ENCODE results near the gene MTMR3. TPM values are rescaled to one million over a fixed set of nuclear protein-coding genes. Genes with fewer than 3 reads are reported as not detected.
A peak's percentile ranks its signal among the peaks of the same experiment; 100 is the strongest.

Gene MTMR3
- total and polyA plus RNA-seq, 11 donors = 9.6 to 44.8 (median 34.6) TPM

- DNase-seq (peak in 2 of 5 donors; percentile 39 to 52), ATAC-seq (peak in 3 of 4 donors; percentile 29 to 60 (median 49))
- TF ChIP-seq, protein P1, sequence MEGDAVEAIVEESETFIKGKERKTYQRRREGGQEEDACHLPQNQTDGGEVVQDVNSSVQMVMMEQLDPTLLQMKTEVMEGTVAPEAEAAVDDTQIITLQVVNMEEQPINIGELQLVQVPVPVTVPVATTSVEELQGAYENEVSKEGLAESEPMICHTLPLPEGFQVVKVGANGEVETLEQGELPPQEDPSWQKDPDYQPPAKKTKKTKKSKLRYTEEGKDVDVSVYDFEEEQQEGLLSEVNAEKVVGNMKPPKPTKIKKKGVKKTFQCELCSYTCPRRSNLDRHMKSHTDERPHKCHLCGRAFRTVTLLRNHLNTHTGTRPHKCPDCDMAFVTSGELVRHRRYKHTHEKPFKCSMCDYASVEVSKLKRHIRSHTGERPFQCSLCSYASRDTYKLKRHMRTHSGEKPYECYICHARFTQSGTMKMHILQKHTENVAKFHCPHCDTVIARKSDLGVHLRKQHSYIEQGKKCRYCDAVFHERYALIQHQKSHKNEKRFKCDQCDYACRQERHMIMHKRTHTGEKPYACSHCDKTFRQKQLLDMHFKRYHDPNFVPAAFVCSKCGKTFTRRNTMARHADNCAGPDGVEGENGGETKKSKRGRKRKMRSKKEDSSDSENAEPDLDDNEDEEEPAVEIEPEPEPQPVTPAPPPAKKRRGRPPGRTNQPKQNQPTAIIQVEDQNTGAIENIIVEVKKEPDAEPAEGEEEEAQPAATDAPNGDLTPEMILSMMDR (IDR thresholded peaks at IDR 0.05) = no peak
- no peak for TF ChIP-seq POLR2A (IDR thresholded peaks at IDR 0.05)
- WGBS, 4 donors = 41 to 56% (median 49%) methylated on average over 4 of the region's 4 CpGs
- Histone ChIP-seq H3K27me3 (no peaks in the 10 kb centered on the region), H3K4me1 (peaks cover 6 to 67% (median 47%) of the 10 kb centered on the region in 12 donors), H3K9me3 (peaks cover 0 to 4% (median 0%) of the 10 kb centered on the region in 12 donors), H3K36me3 (no peaks in the 10 kb centered on the region), H3K27ac (no peak overlapping the region), H3K4me3 (no peak overlapping the region)
- intact Hi-C loops (cut with DNase I) = no loop called here
Observed at GRCh38 chr22:29917052-29917902, 34.3 kb downstream of the MTMR3 start.

- intact Hi-C loops (cut with DNase I) = no loop called here
- H3K27ac ChIP-seq = no peak overlapping the region
- no peak for DNase-seq
- peaks cover 0 to 26% (median 5%) of the 10 kb centered on the region in 12 donors for H3K4me1 ChIP-seq
- H3K9me3 ChIP-seq = peaks cover 0 to 23% (median 0%) of the 10 kb centered on the region in 12 donors
- TF ChIP-seq, protein P1 (IDR thresholded peaks at IDR 0.05) = no peak
- no peak for TF ChIP-seq POLR2A (IDR thresholded peaks at IDR 0.05)
- no peaks in the 10 kb centered on the region for H3K27me3 ChIP-seq
- no peaks in the 10 kb centered on the region for H3K36me3 ChIP-seq
- 96 to 99% (median 98%) methylated on average over 3 of the region's 3 CpGs for WGBS, 4 donors
- no peak overlapping the region for H3K4me3 ChIP-seq
- no peak for ATAC-seq
Observed at GRCh38 chr22:29925402-29925801, 42.4 kb downstream of the MTMR3 start.

DNA sequence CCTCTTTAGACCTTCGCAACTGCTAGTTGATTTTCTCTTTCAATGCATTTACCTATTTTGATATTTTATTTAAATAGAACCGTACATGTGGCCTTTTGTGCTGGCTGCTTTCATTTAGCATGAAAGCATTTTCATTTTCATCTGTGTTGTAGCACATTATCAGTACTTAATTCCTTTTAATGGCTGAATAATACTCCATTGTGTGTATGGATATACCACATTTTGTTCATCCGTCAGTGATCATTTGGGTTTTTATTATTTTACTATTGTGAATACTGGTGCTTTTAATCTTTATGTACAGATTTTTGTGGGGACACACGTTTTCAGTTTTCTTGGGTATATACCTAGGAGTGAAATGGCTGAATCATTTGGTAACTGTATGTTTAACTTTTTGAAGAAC lies 43.1 kb downstream of the MTMR3 start:
- TF ChIP-seq POLR2A (IDR thresholded peaks at IDR 0.05) = no peak
- TF ChIP-seq, protein P1 (IDR thresholded peaks at IDR 0.05) = no peak

DNA sequence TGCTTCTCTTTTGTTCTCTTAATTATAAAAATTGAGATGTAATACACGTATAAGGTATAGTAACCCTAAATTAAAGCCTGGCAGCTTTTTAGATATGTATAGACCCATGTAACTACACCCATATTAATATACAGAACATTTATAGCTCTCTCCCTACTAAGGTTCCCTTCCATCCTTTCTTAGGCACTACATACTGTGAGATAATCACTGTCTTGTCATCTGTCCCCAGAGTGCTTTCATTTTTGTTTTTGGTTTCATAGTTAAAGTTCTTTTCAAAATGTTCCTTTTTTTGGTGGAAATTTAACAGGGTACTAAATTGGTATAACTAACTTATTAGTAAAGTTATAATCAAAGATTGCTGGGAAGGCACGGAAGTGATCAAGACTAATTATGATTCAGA lies 49.2 kb downstream of the MTMR3 start:
- peak overlapping the region in 1 of 12 donors; percentile 8 for H3K27ac ChIP-seq
- no peaks in the 10 kb centered on the region for H3K36me3 ChIP-seq
- H3K4me3 ChIP-seq = no peak overlapping the region
- ATAC-seq (no peak), DNase-seq (no peak)
- 79 to 87% (median 82%) methylated on average over 2 of the region's 2 CpGs for WGBS, 4 donors
- TF ChIP-seq POLR2A (IDR thresholded peaks at IDR 0.05) = no peak
- TF ChIP-seq, protein P1 (IDR thresholded peaks at IDR 0.05) = no peak
- H3K9me3 ChIP-seq = peaks cover 0 to 5% (median 0%) of the 10 kb centered on the region in 12 donors
- H3K27me3 ChIP-seq = no peaks in the 10 kb centered on the region
- intact Hi-C loops (cut with DNase I) = no loop called here
- H3K4me1 ChIP-seq = peaks cover 0 to 48% (median 16%) of the 10 kb centered on the region in 12 donors

More for the DNA sequence above, 43.1 kb downstream of the MTMR3 start:
- WGBS, 4 donors = 95 to 99% (median 98%) methylated on average over 4 of the region's 4 CpGs
- peaks cover 0 to 21% (median 0%) of the 10 kb centered on the region in 12 donors for H3K9me3 ChIP-seq
- no peaks in the 10 kb centered on the region for H3K36me3 ChIP-seq
- ATAC-seq (no peak), DNase-seq (no peak)
- no peaks in the 10 kb centered on the region for H3K27me3 ChIP-seq
- no peak overlapping the region for H3K4me3 ChIP-seq
- H3K4me1 ChIP-seq = peaks cover 0 to 30% (median 5%) of the 10 kb centered on the region in 12 donors
- H3K27ac ChIP-seq = no peak overlapping the region
- intact Hi-C loops (cut with DNase I) = no loop called here
